Stimulated activated CD8-positive, alpha-beta memory T cell treated with anti-CD3 and anti-CD28 coated beads, Interleukin-4, amount 100 ng/mL, for 1 hour (primary cell): ENCODE measurements around the gene FAS.
A peak's percentile ranks its signal among the peaks of the same experiment; 100 is the strongest.

ENCODE experiments used
- DNase-seq, 2 donors: peaks; one replicate each; pipeline ENCODE4 v3.0.0-alpha.2; 2020; ENCODE audit warnings: low read depth in 2 of 2, low spot score in 1 of 2

The FAS gene

GRCh38 chr10:88990384-88991160 lies at the start of gene FAS:
TSS of gene FAS (plus strand) at chr10:88990798. CDS start at chr10:88990877, 79 bp downstream.
- DNase-seq = peak; percentile 42 to 52

- DNase-seq = no peak
Measured at GRCh38 chr10:88941026-88941425, 49.6 kb upstream of the FAS start.

- DNase-seq = no peak
Measured at GRCh38 chr10:88943778-88944177, 46.8 kb upstream of the FAS start.

GRCh38 chr10:88944813-88945212 lies 45.8 kb upstream of the FAS start:
- DNase-seq = no peak

- DNase-seq = no peak
Measured at GRCh38 chr10:88946200-88946599, 44.4 kb upstream of the FAS start.

GRCh38 chr10:88946965-88947590 lies 43.5 kb upstream of the FAS start:
- no peak for DNase-seq

GRCh38 chr10:88949051-88949450 lies 41.5 kb upstream of the FAS start:
- no peak for DNase-seq

- DNase-seq = no peak
Measured at GRCh38 chr10:88949912-88950837, 40.4 kb upstream of the FAS start.

GRCh38 chr10:88952647-88953111 lies 37.9 kb upstream of the FAS start, which contains the start of gene ACTA2:
TSS of gene ACTA2 (minus strand) at chr10:88952773. CDS start at chr10:88948930, 3,843 bp downstream.
- DNase-seq = no peak

GRCh38 chr10:88953662-88954061 lies 36.9 kb upstream of the FAS start:
- DNase-seq = no peak

- no peak for DNase-seq
Measured at GRCh38 chr10:88954458-88955083, 36.0 kb upstream of the FAS start.

GRCh38 chr10:88957381-88957780 lies 33.2 kb upstream of the FAS start:
- no peak for DNase-seq

- DNase-seq = no peak
Measured at GRCh38 chr10:88958721-88959120, 31.9 kb upstream of the FAS start.

GRCh38 chr10:88960802-88961201 lies 29.8 kb upstream of the FAS start:
- DNase-seq = no peak

GRCh38 chr10:88961266-88961665 lies 29.3 kb upstream of the FAS start:
- DNase-seq = no peak

GRCh38 chr10:88962336-88962735 lies 28.3 kb upstream of the FAS start:
- no peak for DNase-seq

- no peak for DNase-seq
Measured at GRCh38 chr10:88963318-88963717, 27.3 kb upstream of the FAS start.

- DNase-seq = no peak
Measured at GRCh38 chr10:88964360-88964759, 26.2 kb upstream of the FAS start.

GRCh38 chr10:88964869-88965415 lies 25.7 kb upstream of the FAS start:
- no peak for DNase-seq

- no peak for DNase-seq
Measured at GRCh38 chr10:88966797-88967196, 23.8 kb upstream of the FAS start.

- no peak for DNase-seq
Measured at GRCh38 chr10:88968391-88968790, 22.2 kb upstream of the FAS start.
